Heart left ventricle (tissue), 16 donors: ENCODE data around the gene RNF126. TPM values are rescaled to one million over a fixed set of nuclear protein-coding genes. Genes with fewer than 3 reads are reported as not detected.

ENCODE experiments used
- ATAC-seq, 4 donors: fragments of 200-7000 bp; cut with Tn5 transposase; one replicate each; pipeline ENCODE4 v1.9.1; 2020 to 2022; ENCODE audit warnings: moderate library complexity in 4 of 4, mild to moderate bottlenecking in 3 of 4, moderate number of reproducible peaks in 1 of 4
- DNase-seq, 5 donors: peaks; one replicate each; pipeline ENCODE4 v3.0.0-alpha.2; 2020
- H3K27ac ChIP-seq, 12 donors: fragments of 200-600 bp; sonication (generic) in 4 of 12; one replicate each; pipeline versions ENCODE4 v1.5.0 to v1.8.0; 2016 to 2022; ENCODE audit warnings: mild to moderate bottlenecking in 2 of 12
- H3K27me3 ChIP-seq, 9 donors: fragments of 200-600 bp; sonication (generic) in 2 of 9; one replicate each; pipeline versions ENCODE4 v1.5.1 to v1.8.0; 2016 to 2022; ENCODE audit warnings: mild to moderate bottlenecking in 3 of 9
- H3K36me3 ChIP-seq, 9 donors: fragments of 200-600 bp; sonication (generic) in 2 of 9; one replicate each; pipeline versions ENCODE4 v1.5.0 to v1.8.0; 2018 to 2022; ENCODE audit warnings: mild to moderate bottlenecking in 2 of 9
- H3K4me1 ChIP-seq, 12 donors: fragments of 200-600 bp; sonication (generic) in 4 of 12; one replicate each; pipeline versions ENCODE4 v1.5.0 to v1.8.0; 2016 to 2022; ENCODE audit warnings: mild to moderate bottlenecking in 3 of 12
- H3K4me3 ChIP-seq, 12 donors: fragments of 200-600 bp; sonication (generic) in 4 of 12; one replicate each; pipeline versions ENCODE4 v1.5.0 to v1.8.0; 2017 to 2022; ENCODE audit warnings: mild to moderate bottlenecking in 9 of 12, moderate library complexity in 4 of 12
- H3K9me3 ChIP-seq, 12 donors: fragments of 200-600 bp; sonication (generic) in 4 of 12; one replicate each; pipeline versions ENCODE4 v1.5.0 to v1.8.0; 2016 to 2022; ENCODE audit warnings: mild to moderate bottlenecking in 1 of 12
- CTCF ChIP-seq, 12 donors: fragments of 200-600 bp; sonication (generic) in 4 of 12; IDR thresholded peaks; one replicate each; pipeline versions ENCODE4 v1.5.0 to v1.8.0; 2018 to 2022; ENCODE audit warnings: antibody characterized with exemption in 12 of 12, mild to moderate bottlenecking in 5 of 12
- POLR2A ChIP-seq, 2 donors: fragments of 450-650 bp; IDR thresholded peaks; one replicate each; pipeline ENCODE4 v1.6.1; 2017; ENCODE audit warnings: antibody characterized with exemption in 2 of 2, mild to moderate bottlenecking in 2 of 2, moderate library complexity in 2 of 2
- WGBS, 4 donors: extraction: QIAGEN DNeasy Blood & Tissue Kit in 2 of 4; methylation state at CpG; one replicate each; pipeline versions ENCODE4 v1.1.5 to v1.1.7; 2013 to 2018; 5-methylcytosine and 5-hydroxymethylcytosine counted together
- intact Hi-C, 10 donors: fragments of 100-400 bp; cut with DNase I; formaldehyde crosslinking; loops; one replicate each; pipeline versions ENCODE4 v1.11.1 to v1.14.2; 2022
- polyA plus RNA-seq, 2 donors: library from polyadenylated mRNA; stranded (reverse); fragments of 200-250 nt; gene quantifications; one replicate each; pipeline ENCODE4 v1.2.3, GENCODE V29; 2013
- total RNA-seq, 9 donors: library from RNA; depleted of rRNA in 2 of 9; stranded (reverse); fragments of >200 nt in 2 of 9; fragmentation: NEBNext Ultra II Directional in 3 of 9; extraction: Animal tissue kit (Norgen Biotek cat#: 25700) in 3 of 9; gene quantifications; one replicate each; pipeline versions ENCODE4 v1.1.0 to v1.2.4, GENCODE V29; 2016 to 2023
- donor health status: ischemic (EF 13 %, LVEDD 7.1; RV severe dilation, severe dysfunction).
- donor health status: healthy with polysubstance abuse.
- donor health status: DM: no; HTN: yes; CAD: no.
- donor health status: DM: no; HTN: no; CAD: no.
- donor health status: ischemic (EF 25% LVEDD 6.9; RV normal size, moderate dysfunction).
- donor health status: ischemic (EF 25% LVEDD 5.7; RV mildly dilated, moderate dysfunction).
- donor health status: healthy.
- donor health status: DM: yes; HTN: yes; CAD: no.
- donor health status: ischemic (EF 35%, LVEDD 5.7; RV mildly dilated, moderate dysfunction).
- donor health status: nonischemic (EF 11% LVEDD 7.7; RV severe dilation, severe dysfunction).
- donor health status: DM: yes; HTN: yes; CAD: no.
- donor health status: PGD.
- donor health status: ischemic (EF 29% LVEDD 5.4; RV normal size, mild dysfunction).
- donor health status: nonischemic (EF 23%, LVEDD 6.1; RV moderate dilation, normal function).

The RNF126 gene
- total and polyA plus RNA-seq, 11 donors = 21.6 to 105 (median 29.4) TPM

GRCh38 chr19:613732-614567 is 49.1 kb downstream of the RNF126 start:
- no peaks in the 10 kb centered on the region for H3K9me3 ChIP-seq
- peaks cover 0 to 3% (median 0%) of the 10 kb centered on the region in 9 donors for H3K27me3 ChIP-seq
- DNase-seq (no peak), ATAC-seq (no peak)
- no peak overlapping the region for H3K27ac ChIP-seq
- H3K4me3 ChIP-seq = no peak overlapping the region
- H3K36me3 ChIP-seq = peaks cover 0 to 22% (median 11%) of the 10 kb centered on the region in 9 donors
- WGBS, 4 donors = 70 to 81% (median 77%) methylated on average over 20 to 54 of the region's 54 CpGs
- peaks cover 0 to 27% (median 13%) of the 10 kb centered on the region in 12 donors for H3K4me1 ChIP-seq
- TF ChIP-seq POLR2A (IDR thresholded peaks at IDR 0.05) = no peak
- no peak for TF ChIP-seq CTCF (IDR thresholded peaks at IDR 0.05)
- intact Hi-C loops = no loop called here

GRCh38 chr19:612941-613340 is 50.1 kb downstream of the RNF126 start:
- H3K9me3 ChIP-seq = no peaks in the 10 kb centered on the region
- intact Hi-C loops = no loop called here
- peaks cover 0 to 33% (median 13%) of the 10 kb centered on the region in 12 donors for H3K4me1 ChIP-seq
- H3K27me3 ChIP-seq = peaks cover 0 to 3% (median 0%) of the 10 kb centered on the region in 9 donors
- 77 to 91% (median 83%) methylated on average over 33 of the region's 33 CpGs for WGBS, 4 donors
- no peak overlapping the region for H3K4me3 ChIP-seq
- ATAC-seq (no peak), DNase-seq (no peak)
- peaks cover 0 to 12% (median under 1%) of the 10 kb centered on the region in 9 donors for H3K36me3 ChIP-seq
- no peak overlapping the region for H3K27ac ChIP-seq
- TF ChIP-seq CTCF (IDR thresholded peaks at IDR 0.05) (no peak), POLR2A (IDR thresholded peaks at IDR 0.05) (no peak)

GRCh38 chr19:611481-611868 is 51.5 kb downstream of the RNF126 start:
- intact Hi-C loops = no loop called here
- Histone ChIP-seq H3K4me3 (peak overlapping the region in 2 of 12 donors; percentile 31 to 53), H3K36me3 (no peaks in the 10 kb centered on the region), H3K9me3 (no peaks in the 10 kb centered on the region), H3K4me1 (peaks cover 0 to 33% (median 13%) of the 10 kb centered on the region in 12 donors), H3K27me3 (peaks cover 0 to 3% (median 0%) of the 10 kb centered on the region in 9 donors), H3K27ac (peak overlapping the region in 8 of 12 donors; percentile 11 to 81 (median 56))
- no peak for TF ChIP-seq CTCF (IDR thresholded peaks at IDR 0.05)
- TF ChIP-seq POLR2A (IDR thresholded peaks at IDR 0.05) = no peak
- 56 to 70% (median 60%) methylated on average over 12 to 13 of the region's 13 CpGs for WGBS, 4 donors
- ATAC-seq (no peak), DNase-seq (no peak)

GRCh38 chr19:610801-611480 is 52.1 kb downstream of the RNF126 start:
- TF ChIP-seq CTCF (IDR thresholded peaks at IDR 0.05) (no peak), POLR2A (IDR thresholded peaks at IDR 0.05) (no peak)
- H3K4me1 ChIP-seq = peaks cover 0 to 33% (median 13%) of the 10 kb centered on the region in 12 donors
- H3K27me3 ChIP-seq = peaks cover 0 to 3% (median 0%) of the 10 kb centered on the region in 9 donors
- peak in 3 of 4 donors; percentile 50 to 69 (median 63) for ATAC-seq
- 39 to 56% (median 46%) methylated on average over 30 to 36 of the region's 36 CpGs for WGBS, 4 donors
- peak; percentile 72 to 88 (median 74) for DNase-seq
- intact Hi-C loops = no loop called here
- no peaks in the 10 kb centered on the region for H3K9me3 ChIP-seq
- no peaks in the 10 kb centered on the region for H3K36me3 ChIP-seq
- peak overlapping the region in 9 of 12 donors; percentile 12 to 53 (median 27) for H3K4me3 ChIP-seq
- H3K27ac ChIP-seq = peak overlapping the region in 10 of 12 donors; percentile 11 to 81 (median 50)
